ENCODE measurements around the gene ARSG.

GRCh38 chr17:68446626-68447041 is 155.3 kb downstream of the ARSG start:
- TF ChIP-seq CTCF (conservative IDR thresholded peaks at IDR 0.05; ENCODE audit: low read depth, low read length) (no peak), POLR2A (IDR thresholded peaks at IDR 0.05; ENCODE audit: low read depth, low read length) (no peak), RFX5 (IDR thresholded peaks at IDR 0.05; ENCODE audit: low read depth, low read length) (no peak), MAFK (IDR thresholded peaks at IDR 0.05; ENCODE audit: low read depth, low read length) (no peak), MAZ (IDR thresholded peaks at IDR 0.05; ENCODE audit: borderline replicate concordance, low read depth, low read length) (no peak), USF2 (IDR thresholded peaks at IDR 0.05; ENCODE audit: low read depth, low read length) (no peak), BHLHE40 (IDR thresholded peaks at IDR 0.05; ENCODE audit: low read depth, low read length) (no peak), CEBPB (IDR thresholded peaks at IDR 0.05; ENCODE audit: low read depth, low read length) (no peak), RAD21 (IDR thresholded peaks at IDR 0.05; ENCODE audit: low read length) (no peak), CHD1 (IDR thresholded peaks at IDR 0.05; ENCODE audit: low read depth, low read length) (no peak), ELK1 (IDR thresholded peaks at IDR 0.05; ENCODE audit: borderline replicate concordance, low read depth, low read length) (no peak)

All from IMR-90 (cell line).